ENCODE results near the gene IFITM1. TPM values are rescaled to one million over a fixed set of nuclear protein-coding genes. Genes with fewer than 3 reads are reported as not detected.

Gene IFITM1
- polyA plus RNA-seq, 1 donor from 2014 or later, result 0.35 TPM

GRCh38 chr11:290621-291231 is 23.1 kb upstream of the IFITM1 start:
- Histone ChIP-seq H2AFZ (ENCODE audit: low read depth, low read length) (no peak overlapping the region), H3K4me3 (ENCODE audit: low read length) (no peak overlapping the region)

GRCh38 chr11:291281-292210 is 22.3 kb upstream of the IFITM1 start:
- Histone ChIP-seq H2AFZ (ENCODE audit: low read depth, low read length) (no peak overlapping the region), H3K27ac (ENCODE audit: low read length) (no peak overlapping the region), H3K9ac (ENCODE audit: low read length) (no peak overlapping the region), H3F3A (ENCODE audit: insufficient read depth, low read length, poor library complexity, severe bottlenecking) (no peaks in the 10 kb centered on the region), H3K27me3 (ENCODE audit: insufficient read depth, low read depth, low read length) (peaks cover 19% of the 10 kb centered on the region), H3K9me3 (ENCODE audit: low read length) (no peaks in the 10 kb centered on the region), H3K4me2 (ENCODE audit: low read length) (no peak overlapping the region), H3K36me3 (ENCODE audit: insufficient read depth, low read length) (no peaks in the 10 kb centered on the region), H3K4me3 (ENCODE audit: low read length) (no peak overlapping the region), H3K9me2 (ENCODE audit: insufficient read depth, low read length) (no peaks in the 10 kb centered on the region), H4K20me1 (ENCODE audit: insufficient read depth) (no peaks in the 10 kb centered on the region), H3K79me2 (replicated peaks; ENCODE audit: insufficient read depth, low read length) (no peaks in the 10 kb centered on the region)
- TF ChIP-seq RAD21 (conservative IDR thresholded peaks at IDR 0.05) (no peak), TAF1 (IDR thresholded peaks at IDR 0.05; ENCODE audit: low read depth) (no peak), MXI1 (conservative IDR thresholded peaks at IDR 0.05; ENCODE audit: poor library complexity, severe bottlenecking) (no peak), POLR2AphosphoS5 (IDR thresholded peaks at IDR 0.05) (no peak)

More at GRCh38 chr11:290621-291231, 23.1 kb upstream of the IFITM1 start:
- H3K79me2 ChIP-seq (replicated peaks; ENCODE audit: insufficient read depth, low read length), result no peaks in the 10 kb centered on the region
- H3K9me2 ChIP-seq (ENCODE audit: insufficient read depth, low read length), result no peaks in the 10 kb centered on the region
- no peaks in the 10 kb centered on the region for H3K36me3 ChIP-seq (ENCODE audit: insufficient read depth, low read length)
- TF ChIP-seq, protein P1, sequence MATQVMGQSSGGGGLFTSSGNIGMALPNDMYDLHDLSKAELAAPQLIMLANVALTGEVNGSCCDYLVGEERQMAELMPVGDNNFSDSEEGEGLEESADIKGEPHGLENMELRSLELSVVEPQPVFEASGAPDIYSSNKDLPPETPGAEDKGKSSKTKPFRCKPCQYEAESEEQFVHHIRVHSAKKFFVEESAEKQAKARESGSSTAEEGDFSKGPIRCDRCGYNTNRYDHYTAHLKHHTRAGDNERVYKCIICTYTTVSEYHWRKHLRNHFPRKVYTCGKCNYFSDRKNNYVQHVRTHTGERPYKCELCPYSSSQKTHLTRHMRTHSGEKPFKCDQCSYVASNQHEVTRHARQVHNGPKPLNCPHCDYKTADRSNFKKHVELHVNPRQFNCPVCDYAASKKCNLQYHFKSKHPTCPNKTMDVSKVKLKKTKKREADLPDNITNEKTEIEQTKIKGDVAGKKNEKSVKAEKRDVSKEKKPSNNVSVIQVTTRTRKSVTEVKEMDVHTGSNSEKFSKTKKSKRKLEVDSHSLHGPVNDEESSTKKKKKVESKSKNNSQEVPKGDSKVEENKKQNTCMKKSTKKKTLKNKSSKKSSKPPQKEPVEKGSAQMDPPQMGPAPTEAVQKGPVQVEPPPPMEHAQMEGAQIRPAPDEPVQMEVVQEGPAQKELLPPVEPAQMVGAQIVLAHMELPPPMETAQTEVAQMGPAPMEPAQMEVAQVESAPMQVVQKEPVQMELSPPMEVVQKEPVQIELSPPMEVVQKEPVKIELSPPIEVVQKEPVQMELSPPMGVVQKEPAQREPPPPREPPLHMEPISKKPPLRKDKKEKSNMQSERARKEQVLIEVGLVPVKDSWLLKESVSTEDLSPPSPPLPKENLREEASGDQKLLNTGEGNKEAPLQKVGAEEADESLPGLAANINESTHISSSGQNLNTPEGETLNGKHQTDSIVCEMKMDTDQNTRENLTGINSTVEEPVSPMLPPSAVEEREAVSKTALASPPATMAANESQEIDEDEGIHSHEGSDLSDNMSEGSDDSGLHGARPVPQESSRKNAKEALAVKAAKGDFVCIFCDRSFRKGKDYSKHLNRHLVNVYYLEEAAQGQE (IDR thresholded peaks at IDR 0.05; ENCODE audit: borderline replicate concordance), result no peak
- no peak for TF ChIP-seq SMC3 (conservative IDR thresholded peaks at IDR 0.05; ENCODE audit: poor library complexity)
- TF ChIP-seq RAD21 (conservative IDR thresholded peaks at IDR 0.05), result no peak
- no peak for TF ChIP-seq EZH2 (IDR thresholded peaks at IDR 0.05; ENCODE audit: borderline replicate concordance, insufficient read depth, low read length, poor library complexity, severe bottlenecking)
- no peak for TF ChIP-seq TAF1 (IDR thresholded peaks at IDR 0.05; ENCODE audit: low read depth)
- no peak for TF ChIP-seq MXI1 (conservative IDR thresholded peaks at IDR 0.05; ENCODE audit: poor library complexity, severe bottlenecking)
- H3F3A ChIP-seq (ENCODE audit: insufficient read depth, low read length, poor library complexity, severe bottlenecking), result no peaks in the 10 kb centered on the region
- no peak overlapping the region for H3K9ac ChIP-seq (ENCODE audit: low read length)
- H3K9me3 ChIP-seq (ENCODE audit: low read length), result no peaks in the 10 kb centered on the region
- H4K20me1 ChIP-seq (ENCODE audit: insufficient read depth), result no peaks in the 10 kb centered on the region
- H3K27ac ChIP-seq (ENCODE audit: low read length), result no peak overlapping the region
- no peak overlapping the region for H3K4me2 ChIP-seq (ENCODE audit: low read length)
- H3K27me3 ChIP-seq (ENCODE audit: insufficient read depth, low read depth, low read length), result peaks cover 19% of the 10 kb centered on the region

Measured in neural cell (in vitro differentiated cells).